GM23248 (cell line): Measurements from ENCODE around the gene RASA3. TPM values are rescaled to one million over a fixed set of nuclear protein-coding genes. Genes with fewer than 3 reads are reported as not detected.

Experiments used
- DNase-seq: peaks from one replicate; pipeline ENCODE4 v3.0.0-alpha.2; 2015
- H2AFZ ChIP-seq: fragments of 200-600 bp; sonication (generic); 2 replicates; pipeline ENCODE4 v1.6.1; 2016; ENCODE audit warnings: antibody characterized with exemption
- H3F3A ChIP-seq: fragments of 200-600 bp; sonication (generic); 2 replicates; pipeline ENCODE4 v1.6.1; 2016; ENCODE audit warnings: mild to moderate bottlenecking, antibody characterized with exemption, mixed run types; ENCODE audit not compliant: insufficient read depth
- H3K27ac ChIP-seq: fragments of 200-600 bp; sonication (generic); 2 replicates; pipeline ENCODE4 v1.5.1; 2016; ENCODE audit warnings: mild to moderate bottlenecking
- H3K27me3 ChIP-seq: fragments of 200-600 bp; sonication (generic); replicated peaks from 2 replicates; pipeline ENCODE4 v1.6.1; 2016; ENCODE audit warnings: mild to moderate bottlenecking; ENCODE audit not compliant: insufficient read depth
- H3K36me3 ChIP-seq: fragments of 200-600 bp; sonication (generic); 2 replicates; pipeline ENCODE4 v1.6.1; 2016; ENCODE audit warnings: low read depth, mild to moderate bottlenecking
- H3K4me1 ChIP-seq: fragments of 200-600 bp; sonication (generic); 2 replicates; pipeline ENCODE4 v1.6.1; 2016; ENCODE audit warnings: mild to moderate bottlenecking; ENCODE audit not compliant: insufficient read depth
- H3K4me2 ChIP-seq: fragments of 200-600 bp; sonication (generic); one replicate; pipeline ENCODE4 v1.6.1; 2016; ENCODE audit warnings: mild to moderate bottlenecking; ENCODE audit not compliant: unreplicated experiment
- H3K4me3 ChIP-seq: fragments of 200-600 bp; sonication (generic); 2 replicates; pipeline ENCODE4 v1.5.1; 2016; ENCODE audit warnings: mild to moderate bottlenecking
- H3K79me2 ChIP-seq: fragments of 200-600 bp; sonication (generic); 2 replicates; pipeline ENCODE4 v1.6.1; 2016; ENCODE audit warnings: mild to moderate bottlenecking; ENCODE audit not compliant: insufficient read depth
- H3K9ac ChIP-seq: fragments of 200-600 bp; sonication (generic); 2 replicates; pipeline ENCODE4 v1.6.1; 2016; ENCODE audit warnings: mild to moderate bottlenecking
- H3K9me2 ChIP-seq: fragments of 200-600 bp; sonication (generic); 2 replicates; pipeline ENCODE4 v1.6.1; 2016; ENCODE audit warnings: mixed run types, mild to moderate bottlenecking, moderate library complexity; ENCODE audit not compliant: insufficient read depth
- H3K9me3 ChIP-seq: fragments of 200-600 bp; sonication (generic); one replicate; pipeline ENCODE4 v1.6.1; 2017; ENCODE audit warnings: low read depth
- H4K20me1 ChIP-seq: fragments of 200-600 bp; sonication (generic); 2 replicates; pipeline ENCODE4 v1.6.0; 2016; ENCODE audit not compliant: insufficient read depth
- EZH2 ChIP-seq: fragments of 200-600 bp; sonication (generic); IDR thresholded peaks from 2 replicates; pipeline ENCODE4 v1.6.1; 2018; ENCODE audit warnings: antibody characterized with exemption, mild to moderate bottlenecking; ENCODE audit not compliant: insufficient read depth, poor library complexity, severe bottlenecking
- EZH2phosphoT487 ChIP-seq: fragments of 200-600 bp; sonication (generic); IDR thresholded peaks from 2 replicates; pipeline ENCODE4 v1.6.1; 2018; ENCODE audit warnings: antibody characterized with exemption, moderate library complexity, mild to moderate bottlenecking, low read depth; ENCODE audit not compliant: insufficient read depth
- WGBS, 2 experiments: methylation state at CpG; one replicate each; pipeline ENCODE4 v1.1.6; 2015 to 2017; ENCODE audit warnings: low lambda C conversion rate in 2 of 2, low coverage in 1 of 2; ENCODE audit errors: missing lambda C conversion rate in 2 of 2; 5-methylcytosine and 5-hydroxymethylcytosine counted together
- in situ Hi-C: fragments of 300-500 bp; cut with MboI; formaldehyde crosslinking; loops from 2 replicates; pipeline ENCODE4 v1.15.0; 2020
- polyA plus RNA-seq: library from polyadenylated mRNA; unstranded; fragments of >200 nt; fragmentation: Nextera tagmentation; extraction: Ambion mirVana; gene quantifications from 2 replicates; pipeline ENCODE4 v1.2.1, GENCODE V29; 2016
- total RNA-seq: library from RNA; depleted of rRNA; stranded (reverse); fragments of >200 nt; shearing (Covaris generic); gene quantifications from 2 replicates; pipeline ENCODE4 v1.2.3, GENCODE V29; 2014

RASA3 gene
- total and polyA plus RNA-seq, 2 experiments from 2014 or later: 34.3 to 36.7 TPM

GRCh38 chr13:114081761-114082681 is 50.4 kb downstream of the RASA3 start:
- Histone ChIP-seq H3K4me3 (no peak overlapping the region), H3K27ac (no peak overlapping the region), H3K79me2 (peaks cover 62% of the 10 kb centered on the region), H2AFZ (no peak overlapping the region), H3K9ac (no peak overlapping the region), H3K36me3 (no peaks in the 10 kb centered on the region), H3K9me2 (no peaks in the 10 kb centered on the region), H3K4me1 (peaks cover 17% of the 10 kb centered on the region), H3K9me3 (no peaks in the 10 kb centered on the region), H3K4me2 (no peak overlapping the region), H4K20me1 (no peaks in the 10 kb centered on the region), H3K27me3 (no peaks in the 10 kb centered on the region), H3F3A (peaks cover 21% of the 10 kb centered on the region)
- TF ChIP-seq EZH2 (no peak), EZH2phosphoT487 (no peak)
- no peak for DNase-seq
- in situ Hi-C loops: no loop called here
- 91 to 92% methylated on average over 30 of the region's 30 CpGs for WGBS, 2 experiments

- no peak overlapping the region for H3K4me3 ChIP-seq
- no peak overlapping the region for H2AFZ ChIP-seq
- H3K36me3 ChIP-seq: no peaks in the 10 kb centered on the region
- H3K9me2 ChIP-seq: no peaks in the 10 kb centered on the region
- in situ Hi-C loops: no loop called here
- no peak overlapping the region for H3K9ac ChIP-seq
- no peaks in the 10 kb centered on the region for H3K27me3 ChIP-seq
- H3K4me2 ChIP-seq: no peak overlapping the region
- H3K79me2 ChIP-seq: peaks cover 72% of the 10 kb centered on the region
- no peak for DNase-seq
- 95 to 96% methylated on average over 34 of the region's 34 CpGs for WGBS, 2 experiments
- H3K27ac ChIP-seq: no peak overlapping the region
- H4K20me1 ChIP-seq: no peaks in the 10 kb centered on the region
- peaks cover 17% of the 10 kb centered on the region for H3K4me1 ChIP-seq
- H3K9me3 ChIP-seq: no peaks in the 10 kb centered on the region
- peaks cover 26% of the 10 kb centered on the region for H3F3A ChIP-seq
- TF ChIP-seq EZH2phosphoT487 (no peak), EZH2 (no peak)
Measured at GRCh38 chr13:114080739-114081561, 51.5 kb downstream of the RASA3 start.

GRCh38 chr13:114079601-114080536 is 52.6 kb downstream of the RASA3 start:
- Histone ChIP-seq H3F3A (peaks cover 26% of the 10 kb centered on the region), H3K9ac (no peak overlapping the region), H3K79me2 (peaks cover 80% of the 10 kb centered on the region), H3K4me2 (no peak overlapping the region), H3K9me2 (no peaks in the 10 kb centered on the region), H3K36me3 (no peaks in the 10 kb centered on the region; the same call in 1 of the 2 replicates), H4K20me1 (no peaks in the 10 kb centered on the region), H3K27me3 (no peaks in the 10 kb centered on the region), H3K9me3 (no peaks in the 10 kb centered on the region), H3K27ac (peak overlapping the region; percentile 95), H3K4me1 (peaks cover 17% of the 10 kb centered on the region), H2AFZ (no peak overlapping the region), H3K4me3 (no peak overlapping the region)
- TF ChIP-seq EZH2: no peak
- no peak for TF ChIP-seq EZH2phosphoT487
- in situ Hi-C loops: no loop called here
- WGBS, 2 experiments: 92 to 93% methylated on average over 33 to 36 of the region's 37 CpGs
- DNase-seq: no peak
